ENCODE results near the gene CNTN5.

The CNTN5 gene

GRCh38 chr11:100296051-100296679, 1275.4 kb downstream of the CNTN5 start:
- no peak for TF ChIP-seq ZFP3 (CRISPR knock-in tag; IDR thresholded peaks at IDR 0.05)
- no peak for ATAC-seq

DNA sequence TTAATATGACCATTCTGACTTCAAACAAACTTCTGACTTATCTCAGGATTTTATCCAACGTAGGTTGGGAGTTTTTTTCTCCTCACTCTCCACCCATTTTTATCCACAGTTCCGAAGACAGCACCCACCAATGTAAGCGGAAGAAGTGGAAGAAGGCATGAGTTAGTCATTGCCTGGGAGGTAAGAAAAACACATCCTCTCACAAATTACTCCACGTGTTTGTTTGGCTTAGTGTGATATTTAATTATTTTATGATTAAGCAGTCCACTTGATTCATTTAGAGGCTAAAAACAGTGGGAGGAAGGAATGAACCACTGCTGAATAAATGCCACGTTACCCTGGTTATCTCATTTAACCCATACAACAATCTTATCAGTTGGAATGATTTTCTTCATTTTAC, 1276.8 kb downstream of the CNTN5 start:
- ATAC-seq, result no peak
- TF ChIP-seq CSRNP3 (CRISPR knock-in tag; IDR thresholded peaks at IDR 0.05) (no peak), ZC3H10 (CRISPR knock-in tag; IDR thresholded peaks at IDR 0.05) (no peak), ZNF70 (CRISPR knock-in tag; IDR thresholded peaks at IDR 0.05) (no peak), PPARA (CRISPR knock-in tag; IDR thresholded peaks at IDR 0.05; ENCODE audit: borderline replicate concordance) (no peak), BACH2 (CRISPR knock-in tag; IDR thresholded peaks at IDR 0.05; ENCODE audit: borderline replicate concordance) (no peak), SNAI2 (CRISPR knock-in tag; IDR thresholded peaks at IDR 0.05) (no peak), CREB5 (CRISPR knock-in tag; IDR thresholded peaks at IDR 0.05; ENCODE audit: low read depth) (no peak), ZNF565 (CRISPR knock-in tag; conservative IDR thresholded peaks at IDR 0.05; ENCODE audit: low read depth) (no peak), ZFP30 (CRISPR knock-in tag; IDR thresholded peaks at IDR 0.05) (no peak), GLIS3 (CRISPR knock-in tag; IDR thresholded peaks at IDR 0.05) (no peak), RARB (CRISPR knock-in tag; IDR thresholded peaks at IDR 0.05) (no peak), OSR1 (CRISPR knock-in tag; IDR thresholded peaks at IDR 0.05) (no peak), TSHZ2 (CRISPR knock-in tag; IDR thresholded peaks at IDR 0.05) (no peak), TOX (CRISPR knock-in tag; IDR thresholded peaks at IDR 0.05; ENCODE audit: borderline replicate concordance) (no peak)
- TF ChIP-seq, protein P1, sequence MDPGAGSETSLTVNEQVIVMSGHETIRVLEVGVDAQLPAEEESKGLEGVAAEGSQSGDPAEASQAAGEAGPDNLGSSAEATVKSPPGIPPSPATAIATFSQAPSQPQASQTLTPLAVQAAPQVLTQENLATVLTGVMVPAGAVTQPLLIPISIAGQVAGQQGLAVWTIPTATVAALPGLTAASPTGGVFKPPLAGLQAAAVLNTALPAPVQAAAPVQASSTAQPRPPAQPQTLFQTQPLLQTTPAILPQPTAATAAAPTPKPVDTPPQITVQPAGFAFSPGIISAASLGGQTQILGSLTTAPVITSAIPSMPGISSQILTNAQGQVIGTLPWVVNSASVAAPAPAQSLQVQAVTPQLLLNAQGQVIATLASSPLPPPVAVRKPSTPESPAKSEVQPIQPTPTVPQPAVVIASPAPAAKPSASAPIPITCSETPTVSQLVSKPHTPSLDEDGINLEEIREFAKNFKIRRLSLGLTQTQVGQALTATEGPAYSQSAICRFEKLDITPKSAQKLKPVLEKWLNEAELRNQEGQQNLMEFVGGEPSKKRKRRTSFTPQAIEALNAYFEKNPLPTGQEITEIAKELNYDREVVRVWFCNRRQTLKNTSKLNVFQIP (CRISPR knock-in tag; IDR thresholded peaks at IDR 0.05; ENCODE audit: borderline replicate concordance, low read depth), result no peak

- TF ChIP-seq TOX (CRISPR knock-in tag; IDR thresholded peaks at IDR 0.05; ENCODE audit: borderline replicate concordance), result no peak
- TF ChIP-seq ZNF565 (CRISPR knock-in tag; conservative IDR thresholded peaks at IDR 0.05; ENCODE audit: low read depth), result no peak
- TF ChIP-seq BACH2 (CRISPR knock-in tag; IDR thresholded peaks at IDR 0.05; ENCODE audit: borderline replicate concordance), result no peak
- no peak for TF ChIP-seq ZC3H10 (CRISPR knock-in tag; IDR thresholded peaks at IDR 0.05)
- TF ChIP-seq ARNTL (CRISPR knock-in tag; IDR thresholded peaks at IDR 0.05; ENCODE audit: borderline replicate concordance, low read depth), result no peak
- no peak for TF ChIP-seq CSRNP3 (CRISPR knock-in tag; IDR thresholded peaks at IDR 0.05)
- TF ChIP-seq ZFP30 (CRISPR knock-in tag; IDR thresholded peaks at IDR 0.05), result no peak
- TF ChIP-seq, protein P2, sequence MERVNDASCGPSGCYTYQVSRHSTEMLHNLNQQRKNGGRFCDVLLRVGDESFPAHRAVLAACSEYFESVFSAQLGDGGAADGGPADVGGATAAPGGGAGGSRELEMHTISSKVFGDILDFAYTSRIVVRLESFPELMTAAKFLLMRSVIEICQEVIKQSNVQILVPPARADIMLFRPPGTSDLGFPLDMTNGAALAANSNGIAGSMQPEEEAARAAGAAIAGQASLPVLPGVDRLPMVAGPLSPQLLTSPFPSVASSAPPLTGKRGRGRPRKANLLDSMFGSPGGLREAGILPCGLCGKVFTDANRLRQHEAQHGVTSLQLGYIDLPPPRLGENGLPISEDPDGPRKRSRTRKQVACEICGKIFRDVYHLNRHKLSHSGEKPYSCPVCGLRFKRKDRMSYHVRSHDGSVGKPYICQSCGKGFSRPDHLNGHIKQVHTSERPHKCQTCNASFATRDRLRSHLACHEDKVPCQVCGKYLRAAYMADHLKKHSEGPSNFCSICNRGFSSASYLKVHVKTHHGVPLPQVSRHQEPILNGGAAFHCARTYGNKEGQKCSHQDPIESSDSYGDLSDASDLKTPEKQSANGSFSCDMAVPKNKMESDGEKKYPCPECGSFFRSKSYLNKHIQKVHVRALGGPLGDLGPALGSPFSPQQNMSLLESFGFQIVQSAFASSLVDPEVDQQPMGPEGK (CRISPR knock-in tag; IDR thresholded peaks at IDR 0.05; ENCODE audit: borderline replicate concordance), result no peak
- TF ChIP-seq RARB (CRISPR knock-in tag; IDR thresholded peaks at IDR 0.05), result no peak
- no peak for ATAC-seq
Observed at GRCh38 chr11:100302824-100303223, 1282.1 kb downstream of the CNTN5 start.

Data from SK-N-SH treated with all-trans-retinoic acid at 6 μM for 48 hours (cell line).